GM19043 (cell line): ENCODE measurements around the gene OR10K1.
"Not testable (repeated sequence)": the region's sequence is repeated elsewhere in the genome, so short reads cannot be mapped to it uniquely, and the experiment has no call there.

Source experiments
- ATAC-seq: cut with Tn5 transposase; IDR thresholded peaks from one replicate; pipeline ENCODE4 v1.9.1; 2021; ENCODE audit warnings: low read depth; ENCODE audit not compliant: unreplicated experiment

Gene OR10K1

DNA sequence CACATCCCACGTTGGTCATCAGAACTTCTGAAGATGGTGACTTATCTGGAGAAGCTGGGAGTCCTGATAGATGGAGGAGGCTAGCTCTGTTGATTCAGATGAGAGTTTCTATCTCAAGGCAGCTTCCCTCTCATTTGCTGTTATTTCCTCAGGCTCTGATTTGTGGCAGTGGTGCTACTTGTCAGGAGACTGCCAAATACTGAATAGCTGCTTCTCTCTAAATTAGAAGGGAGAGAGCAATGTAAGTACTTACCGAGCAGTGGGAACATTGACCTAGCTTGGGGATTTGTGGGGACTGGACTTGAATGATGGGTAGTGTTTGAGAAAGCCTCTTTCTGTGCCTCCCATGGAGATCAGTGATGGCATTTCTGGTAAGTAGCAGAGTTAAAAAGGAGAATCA is at the start of gene OR10K1:
Gene OR10K1 (plus strand): TSS at position 301 of the 400 bp plus-strand sequence. CDS start 3,728 bp downstream, outside the sequence.
- ATAC-seq: no peak

- ATAC-seq: no peak
These were observed 46.8 kb upstream of the OR10K1 start for GRCh38 chr1:158414651-158415345.

GRCh38 chr1:158417586-158417985 is 44.0 kb upstream of the OR10K1 start:
- no peak for ATAC-seq

- ATAC-seq: no peak
These were observed 39.4 kb upstream of the OR10K1 start for GRCh38 chr1:158422212-158422611.

DNA sequence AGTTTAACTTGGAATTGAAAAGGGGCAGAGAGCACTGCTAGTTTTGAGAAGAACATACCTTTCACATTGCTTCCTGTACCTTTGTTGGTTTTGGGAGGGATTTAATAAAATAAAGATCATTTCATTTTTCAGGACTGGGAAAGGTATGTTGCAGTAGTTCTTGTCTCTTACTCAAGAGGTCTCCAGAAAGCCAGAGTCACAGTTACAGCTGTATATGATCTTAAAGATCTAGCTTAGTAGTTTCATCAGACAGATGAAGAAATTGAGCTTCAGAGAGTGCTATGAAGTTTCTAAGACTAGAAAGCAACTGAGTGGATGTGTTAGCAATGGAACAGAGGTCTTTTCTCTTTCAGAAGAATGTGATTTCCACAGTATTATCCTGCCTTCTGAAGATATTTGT is 36.6 kb upstream of the OR10K1 start:
- no peak for ATAC-seq

DNA sequence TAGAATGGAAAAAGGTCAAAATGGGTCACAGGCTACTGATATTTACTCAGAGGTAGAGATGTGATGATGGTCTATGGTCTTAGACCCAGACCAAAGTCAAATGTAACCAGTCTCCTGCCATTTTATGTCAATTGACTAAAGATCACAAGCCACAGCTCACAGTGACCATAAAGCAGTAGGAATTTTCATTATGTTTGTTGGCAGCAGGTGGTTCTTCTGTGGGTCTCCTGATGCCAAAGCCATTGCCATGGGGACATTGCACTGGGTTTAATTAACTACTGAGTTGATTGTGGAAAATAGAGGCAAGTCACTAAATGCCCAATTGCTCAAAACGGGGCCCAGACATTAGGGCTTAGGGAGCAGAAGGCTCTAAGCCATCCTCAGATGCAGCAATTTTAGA is 35.5 kb upstream of the OR10K1 start, which contains the start of gene OR10K2:
Gene OR10K2 (minus strand): TSS at position 101 of the 400 bp plus-strand sequence. CDS start 5,371 bp downstream, outside the sequence.
- no peak for ATAC-seq

GRCh38 chr1:158430163-158430562 is 31.5 kb upstream of the OR10K1 start:
- ATAC-seq: not testable (repeated sequence)

- no peak for ATAC-seq
These were observed 26.9 kb upstream of the OR10K1 start for GRCh38 chr1:158434741-158435140.

- ATAC-seq: no peak
These were observed 16.3 kb upstream of the OR10K1 start for GRCh38 chr1:158445376-158445775.

- no peak for ATAC-seq
These were observed 7.1 kb upstream of the OR10K1 start for GRCh38 chr1:158454537-158454936.

- no peak for ATAC-seq
These were observed 4.4 kb upstream of the OR10K1 start for GRCh38 chr1:158457246-158457645.

- no peak for ATAC-seq
These were observed 3.4 kb upstream of the OR10K1 start for GRCh38 chr1:158458263-158458662.

DNA sequence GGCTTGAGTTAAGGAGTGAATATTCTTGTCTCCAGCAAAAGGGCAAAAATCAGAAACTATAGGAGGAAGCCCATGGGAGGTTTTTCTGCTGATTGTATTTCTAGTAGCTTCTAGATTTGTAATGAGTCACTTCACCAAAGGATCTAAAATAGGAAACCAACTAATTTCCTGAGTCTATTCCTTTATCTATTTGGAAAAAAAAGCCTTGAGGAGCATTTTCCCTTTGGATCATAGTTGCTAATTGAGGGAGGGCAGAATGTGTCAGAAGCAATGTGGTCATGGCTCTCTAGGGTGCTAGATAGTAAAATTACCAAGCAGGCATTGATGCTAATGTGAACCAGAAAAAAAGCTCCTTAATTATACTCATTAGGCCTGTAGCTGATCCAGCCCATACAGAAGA is 10.3 kb downstream of the OR10K1 start, which contains the start of gene OR10R2:
Gene OR10R2 (plus strand): TSS at position 301 of the 400 bp plus-strand sequence. CDS start 106 bp downstream, outside the sequence.
- no peak for ATAC-seq

DNA sequence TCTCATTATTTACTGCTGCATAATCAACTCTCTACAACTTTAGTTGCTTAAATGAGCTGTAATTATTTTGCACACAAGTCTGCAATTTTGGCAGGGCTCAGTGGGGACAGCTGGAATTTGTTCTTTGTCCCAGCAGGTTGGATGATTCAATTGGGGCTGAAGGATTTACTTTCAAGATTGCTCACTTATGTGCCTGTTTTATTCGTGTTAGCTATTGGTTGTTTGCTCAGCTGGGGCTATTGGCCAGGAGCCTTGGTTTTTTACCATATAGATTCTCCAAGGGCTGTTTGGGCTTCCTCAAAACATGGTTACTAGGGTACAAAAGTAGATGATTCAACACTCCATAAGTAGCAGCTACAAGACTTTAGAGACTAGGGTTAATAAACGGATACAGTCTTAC is 23.8 kb downstream of the OR10K1 start:
- ATAC-seq: no peak

DNA sequence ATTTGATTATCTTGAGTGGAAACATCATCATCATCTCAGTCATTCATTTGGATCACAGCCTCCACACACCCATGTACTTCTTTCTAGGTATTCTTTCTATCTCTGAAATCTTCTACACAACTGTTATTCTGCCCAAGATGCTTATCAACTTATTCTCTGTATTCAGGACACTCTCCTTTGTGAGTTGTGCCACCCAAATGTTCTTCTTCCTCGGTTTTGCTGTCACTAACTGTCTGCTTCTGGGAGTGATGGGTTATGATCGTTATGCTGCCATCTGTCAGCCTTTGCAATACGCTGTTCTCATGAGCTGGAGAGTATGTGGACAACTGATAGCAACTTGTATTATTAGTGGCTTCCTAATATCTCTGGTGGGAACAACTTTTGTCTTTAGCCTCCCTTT is 29.7 kb downstream of the OR10K1 start:
- no peak for ATAC-seq

DNA sequence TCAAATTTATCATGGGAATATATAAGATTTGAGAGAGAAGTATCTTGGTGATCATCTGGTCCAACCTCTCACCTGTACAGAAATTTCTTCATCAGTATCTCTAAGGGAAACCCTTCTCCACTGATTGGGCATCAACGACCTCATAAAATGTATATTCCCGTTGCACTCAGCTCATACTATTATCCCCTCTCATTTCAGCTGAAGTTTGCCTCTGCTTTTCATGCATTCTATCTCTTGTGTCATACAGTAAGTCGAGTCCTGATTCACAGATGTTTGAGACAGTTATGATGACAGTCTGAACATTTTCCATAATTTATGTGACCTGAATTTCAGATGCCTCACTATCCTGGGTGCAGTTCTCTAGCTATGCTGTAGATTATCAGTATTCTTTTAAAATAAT is 31.4 kb downstream of the OR10K1 start:
- no peak for ATAC-seq

- no peak for ATAC-seq
These were observed 33.2 kb downstream of the OR10K1 start for GRCh38 chr1:158494796-158495195.

DNA sequence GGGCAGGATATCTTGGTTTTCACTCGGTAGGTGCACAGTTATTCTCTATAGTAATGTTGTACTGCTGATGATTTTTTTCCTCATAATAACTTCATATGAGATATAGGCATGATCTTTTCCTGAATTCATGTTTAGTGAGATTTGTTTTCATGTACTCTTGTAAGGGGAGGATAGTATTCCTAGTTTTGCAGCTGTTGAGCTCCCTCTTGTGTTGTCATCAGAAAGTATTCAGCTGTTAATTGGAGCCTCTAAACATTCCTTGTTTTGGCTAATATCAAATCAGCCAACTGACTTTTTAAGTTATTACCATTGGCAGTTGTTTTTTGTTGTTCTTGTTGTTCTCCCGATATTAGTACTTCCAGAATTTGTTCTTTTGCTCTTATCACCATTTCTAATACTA is 34.7 kb downstream of the OR10K1 start:
- no peak for ATAC-seq

- ATAC-seq: no peak
These were observed 44.8 kb downstream of the OR10K1 start for GRCh38 chr1:158506369-158506987.

DNA sequence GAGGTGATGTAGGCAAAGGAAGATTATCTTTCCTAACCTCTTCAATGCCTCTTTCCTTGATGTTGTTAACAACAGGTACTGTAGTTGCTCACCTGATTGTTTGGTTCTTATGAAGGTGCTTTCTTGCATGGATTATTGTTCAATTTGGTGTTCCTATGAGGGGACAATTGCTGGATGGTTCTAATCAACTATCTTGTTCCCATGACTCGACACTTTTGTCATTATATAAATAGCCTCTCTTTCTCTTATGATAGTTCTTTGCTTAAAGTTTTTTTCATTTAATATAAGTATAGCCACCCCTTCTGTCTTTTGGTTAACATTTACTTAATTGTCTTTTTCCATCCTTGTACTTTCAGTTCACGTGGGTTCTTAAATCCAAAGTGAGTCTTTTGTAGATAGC is 45.9 kb downstream of the OR10K1 start:
- ATAC-seq: no peak

- ATAC-seq: no peak
These were observed 48.0 kb downstream of the OR10K1 start for GRCh38 chr1:158509471-158510156.
